ENCODE results near the gene THAP11.
A peak's percentile ranks its signal among the peaks of the same experiment; 100 is the strongest.
"Not testable (repeated sequence)": the region's sequence is repeated elsewhere in the genome, so short reads cannot be mapped to it uniquely, and the experiment has no call there.

Gene THAP11

DNA sequence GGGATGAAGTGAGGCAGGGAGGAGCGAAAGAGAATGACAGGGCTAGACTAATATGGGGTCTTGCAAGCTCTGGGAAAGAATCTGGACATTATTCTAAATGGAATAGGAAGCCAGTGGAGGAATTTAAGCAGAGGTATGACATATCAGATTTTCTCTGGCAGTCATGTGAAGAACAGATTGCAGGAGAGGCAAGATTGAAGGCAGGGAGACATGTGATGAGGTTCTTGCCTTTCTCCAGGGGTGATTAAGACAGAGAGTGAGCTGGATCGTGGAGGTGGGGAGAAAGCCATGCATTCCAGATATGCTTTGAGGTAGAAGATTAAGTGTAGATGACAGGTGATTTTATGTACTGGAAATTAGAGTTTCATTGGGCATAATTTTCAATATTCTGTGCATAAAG is 4.3 kb upstream of the THAP11 start:
- no peak for DNase-seq

DNA sequence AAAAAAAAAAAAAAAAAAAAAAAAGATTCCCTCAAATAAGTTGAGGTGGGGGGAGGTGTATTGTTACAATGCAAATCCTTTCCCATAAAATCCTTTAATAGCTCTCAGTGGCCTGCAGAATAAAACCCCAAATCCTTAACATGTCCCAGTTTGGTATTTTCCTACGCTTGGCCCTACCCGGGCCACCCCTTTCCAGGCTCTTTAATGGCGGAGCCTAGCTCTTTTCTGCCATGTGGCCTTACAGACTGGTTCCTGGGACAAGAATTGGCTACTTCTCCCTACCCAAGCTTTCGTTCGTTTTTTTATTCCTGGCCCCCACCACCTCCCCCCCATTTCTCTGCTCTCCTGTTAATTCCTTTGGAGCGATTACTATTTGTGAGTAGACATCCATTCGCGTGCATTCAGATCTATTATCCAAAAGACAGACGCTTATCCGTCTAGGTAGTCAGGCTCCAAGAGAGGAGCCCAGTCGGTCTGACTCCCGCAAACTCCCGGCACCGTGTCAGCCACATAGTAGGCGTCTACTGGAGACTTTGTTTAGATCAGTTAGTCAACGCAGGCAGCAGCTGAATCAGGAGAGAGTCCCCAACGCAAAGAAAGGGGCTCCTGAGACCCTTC is 813 bp upstream of the THAP11 start:
- no peak for DNase-seq

DNA sequence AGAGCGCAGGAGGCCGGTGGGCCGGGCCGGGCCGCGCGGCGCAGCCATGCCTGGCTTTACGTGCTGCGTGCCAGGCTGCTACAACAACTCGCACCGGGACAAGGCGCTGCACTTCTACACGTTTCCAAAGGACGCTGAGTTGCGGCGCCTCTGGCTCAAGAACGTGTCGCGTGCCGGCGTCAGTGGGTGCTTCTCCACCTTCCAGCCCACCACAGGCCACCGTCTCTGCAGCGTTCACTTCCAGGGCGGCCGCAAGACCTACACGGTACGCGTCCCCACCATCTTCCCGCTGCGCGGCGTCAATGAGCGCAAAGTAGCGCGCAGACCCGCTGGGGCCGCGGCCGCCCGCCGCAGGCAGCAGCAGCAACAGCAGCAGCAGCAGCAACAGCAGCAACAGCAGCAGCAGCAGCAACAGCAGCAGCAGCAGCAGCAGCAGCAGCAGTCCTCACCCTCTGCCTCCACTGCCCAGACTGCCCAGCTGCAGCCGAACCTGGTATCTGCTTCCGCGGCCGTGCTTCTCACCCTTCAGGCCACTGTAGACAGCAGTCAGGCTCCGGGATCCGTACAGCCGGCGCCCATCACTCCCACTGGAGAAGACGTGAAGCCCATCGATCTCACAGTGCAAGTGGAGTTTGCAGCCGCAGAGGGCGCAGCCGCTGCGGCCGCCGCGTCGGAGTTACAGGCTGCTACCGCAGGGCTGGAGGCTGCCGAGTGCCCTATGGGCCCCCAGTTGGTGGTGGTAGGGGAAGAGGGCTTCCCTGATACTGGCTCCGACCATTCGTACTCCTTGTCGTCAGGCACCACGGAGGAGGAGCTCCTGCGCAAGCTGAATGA is 606 bp downstream of the THAP11 start:
- DNase-seq: no peak

DNA sequence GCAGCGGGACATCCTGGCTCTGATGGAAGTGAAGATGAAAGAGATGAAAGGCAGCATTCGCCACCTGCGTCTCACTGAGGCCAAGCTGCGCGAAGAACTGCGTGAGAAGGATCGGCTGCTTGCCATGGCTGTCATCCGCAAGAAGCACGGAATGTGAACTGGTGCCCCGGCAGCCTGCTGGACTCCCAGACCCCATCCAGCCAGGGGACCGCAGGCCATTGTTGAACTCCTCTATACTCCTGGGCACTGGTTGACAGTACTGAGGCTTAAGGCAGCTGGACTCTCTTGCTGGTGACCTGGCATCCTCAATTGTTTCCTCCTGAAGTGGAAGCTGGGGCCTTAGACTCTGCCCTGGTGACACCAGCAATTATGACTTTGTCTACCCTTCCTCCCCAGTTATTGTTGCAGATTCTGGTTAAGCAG is 1.2 kb downstream of the THAP11 start:
- no peak for DNase-seq

DNA sequence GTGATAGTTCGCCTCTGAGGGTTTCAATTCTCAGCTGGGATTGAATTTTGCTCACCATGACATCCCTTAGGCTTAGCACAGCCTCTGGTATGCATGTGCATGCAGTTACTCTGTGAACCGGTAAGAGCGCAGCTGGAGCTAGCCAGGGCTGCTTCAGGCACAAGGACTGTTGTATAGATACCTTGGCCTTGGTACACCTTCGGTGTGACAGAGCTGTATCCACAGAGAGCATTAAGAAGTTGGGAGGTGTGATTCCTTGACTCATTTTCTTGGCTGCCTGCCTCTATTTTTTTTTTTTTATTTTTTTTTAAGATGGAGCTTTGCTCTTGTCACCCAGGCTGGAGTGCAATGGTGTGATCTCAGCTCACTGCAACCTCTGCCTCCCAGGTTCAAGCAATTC is 2.4 kb downstream of the THAP11 start:
- no peak for DNase-seq

DNA sequence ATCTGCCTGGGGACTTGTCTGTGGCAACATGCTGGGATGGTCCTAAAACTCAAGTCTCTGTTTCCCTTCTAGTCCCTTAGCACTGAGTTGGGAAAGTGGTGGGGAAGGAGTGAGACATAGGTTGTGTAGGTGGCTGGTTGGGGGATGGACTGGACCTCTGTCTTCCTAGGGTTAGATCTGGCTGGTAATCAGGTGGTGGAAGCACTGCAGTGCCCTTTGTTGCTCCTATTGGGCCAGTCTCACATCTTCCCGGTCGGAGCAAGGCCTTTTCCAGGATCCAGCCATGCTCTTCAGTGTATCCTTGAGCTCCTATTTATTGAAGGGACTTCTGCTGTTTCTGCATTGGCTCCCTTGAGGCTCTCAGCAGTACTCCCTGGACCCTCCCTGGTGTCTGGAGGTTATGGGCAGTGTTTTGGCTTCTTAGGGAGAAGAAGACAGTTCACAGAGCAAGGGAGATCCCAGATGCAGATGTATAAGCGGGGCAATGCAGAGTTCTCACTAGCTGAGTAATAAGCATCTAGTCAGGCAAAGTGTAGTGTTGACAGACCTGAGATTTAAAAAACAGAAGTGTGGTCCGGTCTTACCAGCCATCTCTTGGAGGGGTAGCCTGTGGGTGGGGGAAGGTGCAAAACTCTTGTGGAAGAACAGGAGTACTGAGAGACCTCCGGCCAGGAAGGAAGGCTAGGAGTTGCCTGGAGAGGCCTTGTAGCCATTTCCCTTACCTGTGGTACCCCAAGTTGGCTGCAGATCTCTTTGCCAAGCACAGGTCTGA is 3.4 kb downstream of the THAP11 start:
- DNase-seq: no peak

DNA sequence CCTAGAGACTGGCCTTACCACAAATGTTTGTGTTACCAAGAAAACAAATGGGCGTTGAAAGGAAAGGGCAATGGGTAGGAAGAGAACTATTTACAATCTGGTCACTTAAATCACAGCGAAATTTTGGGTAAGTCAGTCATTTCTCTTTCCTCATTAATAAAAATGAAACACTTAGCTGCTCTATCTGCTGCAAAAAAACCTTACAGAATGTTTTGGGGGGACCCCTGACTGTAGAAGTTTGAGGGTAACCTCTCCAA is 3.9 kb downstream of the THAP11 start:
- no peak for DNase-seq

DNA sequence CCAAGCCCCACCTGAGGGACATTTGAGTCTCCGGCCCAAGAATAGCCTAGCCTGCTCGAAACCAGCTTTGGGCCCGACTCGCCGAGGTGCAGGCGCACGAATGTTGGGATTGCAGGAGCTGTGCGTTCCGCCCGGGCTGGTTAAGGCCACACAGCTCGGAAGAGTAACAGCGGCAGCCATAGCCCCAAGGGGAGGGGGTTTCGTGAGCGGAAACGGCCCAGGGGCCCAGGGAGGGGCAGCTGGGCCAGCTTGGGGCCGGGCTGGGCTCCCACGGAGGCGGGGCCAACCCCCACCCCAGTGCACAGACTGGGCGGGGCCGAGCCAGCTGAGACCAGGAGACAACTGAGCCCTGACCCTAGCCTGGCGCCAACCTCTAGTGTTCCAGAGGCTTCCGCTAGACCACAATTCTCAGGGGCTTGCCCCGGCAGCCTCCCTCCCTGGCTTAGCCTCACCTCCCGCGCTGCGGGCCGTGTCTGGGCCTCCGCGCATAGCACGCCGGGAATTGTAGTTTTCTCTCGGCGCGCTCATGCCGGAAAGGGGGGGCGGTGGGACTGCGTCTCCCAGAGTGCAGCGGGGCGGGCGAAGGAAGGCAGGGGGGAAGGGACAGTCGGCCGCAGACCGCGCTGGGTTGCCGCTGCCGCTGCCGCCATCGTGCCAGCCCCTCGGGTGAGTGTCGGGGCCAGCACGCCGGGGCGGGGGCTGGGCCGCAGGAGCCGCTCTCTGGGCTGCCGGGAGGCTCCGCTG is 4.4 kb downstream of the THAP11 start, which contains the start of gene NUTF2:
NUTF2 (plus strand) TSS at position 614 of the 744 bp plus-strand sequence. CDS start 18,198 bp downstream, outside the sequence.
- DNase-seq: peak; percentile 92

DNA sequence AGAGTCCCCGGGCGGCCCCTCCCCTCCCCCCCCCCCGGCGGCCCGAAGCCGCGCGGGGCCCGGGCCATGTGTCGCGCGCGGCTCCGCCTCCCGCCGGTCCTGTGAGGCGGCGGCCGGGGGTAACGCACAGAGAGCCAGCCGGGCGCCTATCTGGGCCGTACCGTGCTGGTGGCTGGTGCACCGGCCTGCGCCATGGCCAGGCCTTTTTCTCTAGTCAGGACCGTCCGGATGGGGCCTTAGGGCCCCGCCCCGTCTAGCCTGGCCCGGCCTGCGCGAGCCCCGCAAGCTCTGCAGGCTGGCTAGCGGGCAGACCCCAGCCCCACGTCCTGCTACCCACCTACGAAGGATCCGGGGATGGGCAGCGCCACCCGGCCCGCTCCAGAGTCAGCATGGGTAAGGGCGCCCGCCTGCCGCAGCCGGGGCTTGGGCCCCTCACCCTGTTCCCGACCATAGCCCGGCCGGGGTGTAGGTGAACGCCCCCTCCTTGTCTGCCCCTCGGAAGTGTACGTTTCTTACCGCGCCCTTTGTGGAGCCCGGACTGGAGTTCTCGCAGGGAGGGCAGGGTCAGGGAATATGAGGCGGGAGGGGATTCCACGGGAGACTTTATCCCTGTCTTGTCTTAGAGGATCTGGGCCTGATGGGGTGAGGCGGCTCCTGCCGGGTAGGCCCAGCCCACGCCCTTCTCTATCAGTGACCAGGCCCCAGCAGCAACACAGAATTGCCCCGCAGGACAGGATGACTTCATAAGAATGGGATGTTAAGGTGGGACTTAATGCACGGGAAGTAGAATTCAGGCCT is 5.1 kb downstream of the THAP11 start, which contains the start of gene CENPT:
CENPT (minus strand) TSS at position 630 of the 798 bp plus-strand sequence. CDS start 13,834 bp downstream, outside the sequence.
- DNase-seq: no peak

DNA sequence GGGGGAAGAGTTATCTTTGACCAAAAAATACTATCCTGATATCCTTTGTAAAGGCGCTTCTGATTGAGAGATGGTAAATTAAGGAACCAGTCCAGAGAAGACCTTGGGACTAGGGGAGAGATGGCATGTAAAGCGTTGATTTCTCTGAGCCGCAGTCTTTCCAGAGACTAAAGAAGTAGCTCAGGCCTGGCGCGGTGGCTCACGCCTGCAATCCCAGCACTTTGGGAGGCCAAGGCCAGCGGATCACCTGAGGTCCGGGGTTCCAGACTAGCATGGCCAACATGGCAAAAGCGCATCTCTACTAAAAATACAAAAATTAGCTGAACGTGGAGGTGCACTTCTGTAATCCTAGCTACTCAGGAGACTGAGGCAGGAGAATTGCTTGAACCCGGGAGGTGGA is 6.0 kb downstream of the THAP11 start:
- no peak for DNase-seq

DNA sequence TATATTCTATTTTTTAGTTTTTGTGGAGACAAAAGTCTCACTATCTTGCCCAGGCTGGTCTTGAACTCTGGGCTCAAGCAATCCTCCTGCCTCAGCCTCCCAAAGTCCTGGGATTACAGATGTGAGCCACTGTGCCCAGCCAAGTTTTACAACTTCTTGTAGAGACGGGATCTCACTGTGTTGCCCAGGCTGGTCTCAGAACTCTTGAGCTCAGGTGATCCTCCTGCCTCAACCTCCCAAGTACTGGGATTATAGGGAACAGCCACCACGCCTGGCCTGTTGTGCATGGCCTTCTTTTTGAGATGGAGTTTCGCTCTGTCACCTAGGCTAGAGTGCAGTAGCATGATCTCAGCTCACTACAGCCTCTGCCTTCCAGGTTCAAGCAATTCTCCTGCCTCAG is 11.6 kb downstream of the THAP11 start:
- DNase-seq: no peak

DNA sequence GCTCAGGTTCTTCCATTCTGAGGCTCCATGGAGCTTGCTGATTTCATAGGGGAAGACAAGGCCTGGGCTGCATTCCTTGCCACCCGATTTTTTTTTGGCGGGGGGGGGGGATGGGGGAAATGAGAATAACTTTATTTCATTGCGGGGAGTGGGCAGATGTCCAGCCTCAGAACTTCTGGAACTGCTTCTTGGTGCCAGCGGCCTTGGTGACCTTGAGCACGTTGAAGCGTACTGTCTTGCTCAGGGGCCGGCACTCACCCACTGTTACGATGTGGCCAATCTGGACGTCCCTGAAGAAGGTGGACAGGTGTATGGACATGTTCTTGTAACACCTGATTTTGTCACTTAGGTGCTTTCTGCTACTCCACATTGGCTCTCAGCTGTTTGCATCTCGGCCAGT is 13.7 kb downstream of the THAP11 start:
- no peak for DNase-seq

DNA sequence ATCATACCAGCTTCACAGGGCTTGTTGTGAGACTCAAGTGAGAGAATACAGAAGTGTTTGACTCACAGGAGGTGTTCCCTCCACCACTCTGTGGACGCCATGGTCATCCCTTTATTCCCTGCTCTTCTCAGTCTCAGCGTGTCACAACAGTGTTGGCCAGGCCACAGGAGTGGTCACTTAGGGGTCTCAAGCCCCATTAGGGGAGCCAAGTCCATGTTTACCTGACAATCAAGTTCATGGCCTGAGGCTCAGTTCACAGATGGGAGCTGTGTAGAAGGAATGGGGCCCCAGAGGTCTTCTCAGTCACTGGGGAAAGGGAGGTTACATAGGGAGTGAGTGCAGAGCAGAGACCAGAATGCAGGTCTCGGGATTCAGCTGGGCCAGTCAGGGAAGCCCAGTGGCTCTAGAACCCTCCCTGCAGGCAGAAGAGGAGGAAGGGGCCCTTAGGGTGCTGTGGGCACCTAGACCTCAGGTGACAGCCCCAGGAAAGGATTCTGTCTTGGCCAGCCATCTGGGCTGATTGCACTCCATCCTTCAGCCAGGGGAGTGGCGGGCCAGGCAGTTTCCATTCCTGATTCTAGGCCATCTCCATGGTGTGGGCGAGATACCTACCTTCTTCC is 14.9 kb downstream of the THAP11 start:
- no peak for DNase-seq

DNA sequence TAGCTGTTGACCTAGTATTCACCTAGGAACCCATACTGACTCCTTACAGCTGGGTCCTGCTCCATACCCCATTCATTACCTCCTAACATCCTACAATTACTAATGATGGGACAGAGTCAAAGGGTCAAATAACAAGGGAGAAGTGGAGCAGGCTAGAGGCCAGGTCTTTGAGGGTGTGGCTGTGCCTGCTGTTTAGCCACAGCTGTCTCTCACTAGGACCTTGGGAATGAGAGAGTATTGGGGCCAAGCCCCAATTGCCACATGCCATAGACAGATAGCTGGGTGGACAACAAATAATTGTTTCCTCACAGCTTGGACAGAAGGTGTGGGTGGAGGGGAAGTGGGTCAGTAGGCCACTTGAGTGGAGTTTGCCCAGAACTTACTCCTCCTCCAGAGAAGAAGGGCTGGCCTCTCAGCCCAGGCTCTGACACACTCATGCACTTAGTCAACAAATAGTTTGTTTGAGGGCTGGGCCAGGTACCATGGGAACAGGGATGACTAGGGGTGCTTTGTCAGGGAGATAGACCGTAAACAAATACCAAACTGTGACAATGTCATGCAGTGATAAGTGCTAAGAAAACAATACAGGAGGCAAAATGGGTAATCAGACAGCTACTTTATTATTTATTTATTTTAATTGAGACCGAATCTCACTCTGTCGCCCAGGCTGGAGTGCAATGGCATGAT is 15.6 kb downstream of the THAP11 start:
- DNase-seq: no peak

DNA sequence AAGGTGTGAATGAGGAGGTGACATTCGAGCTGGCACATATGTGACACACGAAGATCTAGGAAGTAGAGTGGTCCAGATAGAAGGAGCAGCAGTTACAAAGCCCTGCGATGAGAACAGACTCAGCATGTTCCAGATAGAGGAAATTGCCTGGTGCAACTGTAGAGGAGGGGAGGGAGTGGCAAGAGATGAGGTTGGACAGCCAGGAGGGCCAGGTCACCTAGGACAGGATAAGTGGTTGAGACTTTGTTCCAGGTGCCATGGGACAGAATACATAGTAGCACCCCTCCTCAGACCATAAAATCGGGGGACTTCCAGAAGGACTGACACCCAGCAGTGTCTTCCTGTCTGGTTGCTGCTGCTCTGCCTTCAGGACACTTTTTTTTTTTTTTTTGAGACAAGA is 16.4 kb downstream of the THAP11 start:
- no peak for DNase-seq

DNA sequence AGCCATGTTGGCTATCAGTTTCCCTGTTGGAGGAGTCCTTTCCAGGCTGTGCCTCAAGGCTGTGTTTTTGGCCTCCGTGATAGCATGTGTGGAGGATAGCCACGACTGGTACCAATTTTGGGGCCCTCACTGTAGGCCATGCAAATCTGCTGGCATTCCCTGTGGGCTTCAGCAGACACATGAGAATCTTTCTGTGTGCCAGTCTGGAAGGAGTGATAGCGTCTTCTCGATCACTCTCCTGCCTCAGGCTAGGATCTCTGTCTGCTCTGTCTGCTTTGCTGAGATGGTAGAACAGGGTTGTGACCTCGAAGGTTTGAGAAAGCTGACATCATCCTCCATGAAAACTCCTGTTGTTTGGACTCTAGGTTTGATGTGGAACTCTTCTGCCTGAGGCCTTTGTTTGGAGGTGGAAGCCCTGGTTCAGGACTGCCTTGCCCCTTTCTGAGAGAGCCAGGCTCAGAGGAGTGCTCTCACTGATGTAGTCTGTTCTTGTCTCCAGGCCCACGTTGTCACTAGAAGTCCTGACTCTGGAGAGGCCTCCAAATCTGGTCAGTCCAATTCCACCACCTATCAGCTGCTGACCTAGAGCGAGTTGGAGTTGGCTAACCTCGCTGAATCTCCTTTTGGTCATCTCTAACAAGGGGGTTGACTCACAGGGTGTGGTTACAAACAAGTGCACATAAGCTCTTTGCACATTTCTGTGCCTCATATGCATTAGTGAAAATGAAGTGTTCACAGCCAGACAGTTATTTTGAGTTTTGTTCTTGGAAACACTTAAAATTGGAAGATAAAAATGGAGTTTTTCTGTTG is 18.7 kb downstream of the THAP11 start:
- no peak for DNase-seq

DNA sequence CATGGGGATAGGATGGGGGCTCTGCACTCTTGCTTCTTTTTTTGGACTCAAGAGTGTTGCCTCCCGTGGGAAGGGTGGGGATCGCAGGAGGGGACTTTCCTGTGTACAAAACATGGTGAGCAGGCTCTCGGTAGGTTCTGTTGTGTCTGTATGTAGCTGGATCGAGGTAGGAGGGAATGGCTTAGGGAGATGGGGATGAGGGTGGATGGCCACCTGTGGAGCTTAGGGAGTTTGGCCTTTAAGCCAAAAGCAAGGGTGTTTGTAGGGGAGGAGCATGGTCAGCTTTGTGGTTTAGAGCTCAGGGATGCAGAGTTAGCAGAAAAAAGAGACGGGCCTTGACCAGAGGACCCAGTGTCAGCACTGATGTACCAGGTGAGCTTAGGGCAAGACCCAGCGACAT is 19.8 kb downstream of the THAP11 start:
- no peak for DNase-seq

DNA sequence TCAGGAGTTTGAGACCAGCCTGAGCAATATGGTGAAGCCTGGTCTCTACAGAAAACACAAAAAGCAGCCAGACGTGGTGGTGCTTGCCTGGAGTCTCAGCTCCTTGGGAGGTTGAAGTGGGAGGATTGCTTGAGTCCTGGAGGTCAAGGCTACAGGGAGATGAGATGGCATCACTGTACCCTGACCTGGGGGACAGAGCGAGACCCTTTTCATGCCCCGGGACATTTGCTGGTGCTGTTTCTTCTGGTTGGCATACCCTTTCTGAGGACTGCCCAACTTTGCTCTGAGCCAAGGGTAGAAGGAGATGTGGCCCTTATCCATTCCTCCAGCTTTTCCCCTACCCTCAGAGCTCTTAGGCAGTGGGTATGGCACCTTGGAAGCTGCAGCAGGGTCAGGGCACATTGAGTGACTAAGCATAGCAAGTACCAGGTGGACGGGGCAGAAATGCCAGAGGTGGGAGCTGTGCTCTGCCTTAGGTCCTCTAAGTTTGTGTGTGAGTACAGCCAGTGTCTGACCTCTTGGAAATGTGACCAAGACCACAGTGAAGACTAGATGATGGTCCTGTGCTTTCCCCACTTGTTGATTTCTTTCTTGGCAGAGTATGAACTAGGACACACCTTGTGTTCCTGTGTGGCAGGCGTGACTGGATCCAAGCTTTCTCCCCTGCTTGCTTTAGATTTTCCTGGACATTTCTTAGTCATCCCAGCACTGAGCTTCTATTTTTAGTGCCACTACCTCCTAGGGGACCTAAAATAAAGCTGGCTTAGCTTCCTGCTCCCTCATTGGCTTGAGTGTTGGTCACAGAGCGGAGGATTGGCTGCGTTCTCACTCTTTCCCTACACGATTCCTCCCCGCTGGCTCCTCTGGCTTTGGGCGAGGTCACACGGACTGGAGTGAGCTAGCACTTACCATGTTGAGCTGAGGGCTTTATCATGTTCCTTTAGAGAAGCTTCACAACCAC is 20.8 kb downstream of the THAP11 start:
- DNase-seq: no peak

DNA sequence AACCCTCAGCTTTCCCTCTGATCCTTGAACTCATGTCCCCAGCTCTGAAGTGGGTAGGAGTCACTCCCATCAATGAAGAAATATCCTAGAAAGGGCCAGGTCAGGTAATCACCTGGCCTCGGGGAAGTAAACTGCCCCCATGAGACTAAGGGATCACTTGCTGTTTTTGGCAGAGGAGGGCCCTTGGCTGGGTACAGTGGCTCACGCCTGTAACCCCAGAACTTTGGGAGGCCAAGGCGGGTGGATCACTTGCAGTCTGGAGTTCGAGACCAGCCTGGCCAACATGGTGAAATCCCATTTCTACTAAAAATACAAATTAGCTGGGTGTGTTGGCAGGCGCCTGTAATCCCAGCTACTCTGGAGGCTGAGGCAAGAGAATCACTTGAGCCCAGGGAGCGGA is 21.9 kb downstream of the THAP11 start:
- DNase-seq: not testable (repeated sequence)
